Uterine smooth muscle cell (primary cell): ENCODE results near the gene SRRT. TPM values are rescaled to one million over a fixed set of nuclear protein-coding genes. Genes with fewer than 3 reads are reported as not detected.

Source experiments
- total RNA-seq: library from RNA; depleted of rRNA; stranded (reverse); fragments of >200 nt; gene quantifications from 2 replicates; pipeline ENCODE4 v1.2.3, GENCODE V29; 2014

SRRT gene
- total RNA-seq: 37.2 and 60.2 TPM in 2 replicates

GRCh38 chr7:100874577-100875355 is at the start of gene SRRT:
TSS of gene SRRT (plus strand) at chr7:100875103. CDS start at chr7:100875591, 488 bp downstream.

GRCh38 chr7:100827330-100828226 is 47.3 kb upstream of the SRRT start, which contains the start of gene EPHB4:
TSS of gene EPHB4 (minus strand) at chr7:100827523. CDS start at chr7:100827030, 493 bp downstream.

GRCh38 chr7:100852048-100852872 is 22.6 kb upstream of the SRRT start, which contains the start of gene SLC12A9:
TSS of gene SLC12A9 (plus strand) at chr7:100852713. CDS start at chr7:100854198, 1,485 bp downstream.

GRCh38 chr7:100867040-100867775 is 7.7 kb upstream of the SRRT start, which contains the start of gene TRIP6:
TSS of gene TRIP6 (plus strand) at chr7:100867387. CDS start at chr7:100867498, 111 bp downstream.

GRCh38 chr7:100888988-100889750 is 14.3 kb downstream of the SRRT start, which contains the start of gene UFSP1:
TSS of gene UFSP1 (minus strand) at chr7:100889715. CDS start at chr7:100889271, 444 bp downstream.

GRCh38 chr7:100895701-100895955 is 20.7 kb downstream of the SRRT start, which contains the start of gene ACHE:
TSS of gene ACHE (minus strand) at chr7:100895888. CDS start at chr7:100894232, 1,656 bp downstream.

Other genes starting within 250 kb of the SRRT start
- gene TFR2, start 233.6 kb upstream of the SRRT start, total RNA-seq: 0.33 and 0.37 TPM in 2 replicates
- not detected in 2 replicates for gene ACTL6B, start 218.7 kb upstream of the SRRT start, total RNA-seq
- 64.2 and 93.7 TPM in 2 replicates for gene GNB2, start 201.4 kb upstream of the SRRT start, total RNA-seq
- gene GIGYF1, start 180.9 kb upstream of the SRRT start, total RNA-seq: 23.5 and 32.0 TPM in 2 replicates
- gene POP7, start 169.0 kb upstream of the SRRT start, total RNA-seq: 33.4 and 51.5 TPM in 2 replicates
- not detected in 2 replicates for gene EPO, start 154.6 kb upstream of the SRRT start, total RNA-seq
- not detected in 2 replicates for gene ZAN, start 141.5 kb upstream of the SRRT start, total RNA-seq
- 37.1 and 46.9 TPM in 2 replicates for gene EPHB4, start 47.6 kb upstream of the SRRT start, total RNA-seq
- gene SLC12A9, start 22.4 kb upstream of the SRRT start, total RNA-seq: 10.8 and 13.5 TPM in 2 replicates
- gene TRIP6, start 7.7 kb upstream of the SRRT start, total RNA-seq: 77.8 and 79.7 TPM in 2 replicates
- gene UFSP1, start 14.6 kb downstream of the SRRT start, total RNA-seq: 7.2 and 9.9 TPM in 2 replicates
- gene ACHE, start 20.8 kb downstream of the SRRT start, total RNA-seq: 0.25 TPM in 1 of 2 replicates, not detected in the other
- under 0.01 TPM in 1 of 2 replicates, not detected in the other for gene MUC3A, start 74.4 kb downstream of the SRRT start, total RNA-seq
- 0.37 and 0.44 TPM in 2 replicates for gene MUC12, start 94.5 kb downstream of the SRRT start, total RNA-seq
- under 0.01 TPM in 1 of 2 replicates, not detected in the other for gene MUC17, start 145.0 kb downstream of the SRRT start, total RNA-seq
- 21.9 and 23.0 TPM in 2 replicates for gene TRIM56, start 210.4 kb downstream of the SRRT start, total RNA-seq